GM23338 (cell line): ENCODE results near the gene CALM1.

Experiments used
- CREB1 ChIP-seq: fragments of 250-450 bp; sonication (Bioruptor Pico); IDR thresholded peaks from 2 replicates; pipeline ENCODE4 v1.5.0; 2020; ENCODE audit warnings: low read depth, mild to moderate bottlenecking, moderate library complexity
- EZH2 ChIP-seq: fragments of 200-600 bp; sonication (generic); IDR thresholded peaks from one replicate; pipeline ENCODE4 v1.8.0; 2017; ENCODE audit warnings: antibody characterized with exemption, mild to moderate bottlenecking, low read depth; ENCODE audit not compliant: unreplicated experiment
- EZH2phosphoT487 ChIP-seq: fragments of 200-600 bp; sonication (generic); IDR thresholded peaks from one replicate; pipeline ENCODE4 v1.8.1; 2018; ENCODE audit warnings: antibody characterized with exemption; ENCODE audit not compliant: unreplicated experiment
- JUNB ChIP-seq: IDR thresholded peaks from one replicate; pipeline ENCODE4 v1.6.1; 2016; ENCODE audit warnings: antibody characterized with exemption; ENCODE audit not compliant: unreplicated experiment
- POLR2AphosphoS5 ChIP-seq: IDR thresholded peaks from 2 replicates; pipeline ENCODE4 v1.6.1; 2016; ENCODE audit warnings: antibody characterized with exemption, low read depth
- ZNF331 ChIP-seq: fragments of 250-450 bp; sonication (Bioruptor Pico); IDR thresholded peaks from 2 replicates; pipeline ENCODE4 v1.5.0; 2020; ENCODE audit warnings: low read depth, mild to moderate bottlenecking, moderate library complexity
- TF ChIP-seq, protein P1 (sequence below), 2 experiments: fragments of 200-600 bp in 1 of 2; sonication (generic) in 1 of 2; conservative IDR thresholded peaks; 2 replicates each; pipeline versions ENCODE4 v1.5.1 to v1.6.1; 2016 to 2017; ENCODE audit warnings: antibody characterized with exemption in 2 of 2, low read depth in 2 of 2, mild to moderate bottlenecking in 2 of 2, moderate library complexity in 1 of 2
- TF ChIP-seq, protein P2 (sequence below): IDR thresholded peaks from one replicate; pipeline ENCODE4 v1.6.1; 2018; ENCODE audit warnings: antibody characterized with exemption; ENCODE audit not compliant: unreplicated experiment

DNA sequence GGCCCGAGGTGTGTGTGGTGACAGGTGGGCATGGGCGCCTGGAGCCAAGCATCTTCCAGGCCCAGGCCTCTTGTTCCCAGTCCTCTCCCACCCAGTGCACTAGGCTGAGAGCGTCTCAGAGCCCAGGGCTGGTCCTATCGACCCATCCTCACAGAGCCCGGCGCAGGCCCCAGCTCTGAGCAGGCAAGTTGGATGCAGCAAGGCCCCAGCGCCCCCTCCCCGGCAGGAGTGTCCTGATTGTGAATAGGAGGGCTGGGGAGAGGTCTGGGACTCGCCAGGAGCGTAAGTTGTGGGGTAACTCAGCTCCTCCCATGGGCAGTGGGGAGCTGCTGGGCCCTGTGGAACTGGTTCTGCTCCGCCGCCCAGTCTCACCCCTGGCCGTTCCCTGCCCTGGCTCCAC lies 26.3 kb downstream of the CALM1 start:
- TF ChIP-seq, protein P1, sequence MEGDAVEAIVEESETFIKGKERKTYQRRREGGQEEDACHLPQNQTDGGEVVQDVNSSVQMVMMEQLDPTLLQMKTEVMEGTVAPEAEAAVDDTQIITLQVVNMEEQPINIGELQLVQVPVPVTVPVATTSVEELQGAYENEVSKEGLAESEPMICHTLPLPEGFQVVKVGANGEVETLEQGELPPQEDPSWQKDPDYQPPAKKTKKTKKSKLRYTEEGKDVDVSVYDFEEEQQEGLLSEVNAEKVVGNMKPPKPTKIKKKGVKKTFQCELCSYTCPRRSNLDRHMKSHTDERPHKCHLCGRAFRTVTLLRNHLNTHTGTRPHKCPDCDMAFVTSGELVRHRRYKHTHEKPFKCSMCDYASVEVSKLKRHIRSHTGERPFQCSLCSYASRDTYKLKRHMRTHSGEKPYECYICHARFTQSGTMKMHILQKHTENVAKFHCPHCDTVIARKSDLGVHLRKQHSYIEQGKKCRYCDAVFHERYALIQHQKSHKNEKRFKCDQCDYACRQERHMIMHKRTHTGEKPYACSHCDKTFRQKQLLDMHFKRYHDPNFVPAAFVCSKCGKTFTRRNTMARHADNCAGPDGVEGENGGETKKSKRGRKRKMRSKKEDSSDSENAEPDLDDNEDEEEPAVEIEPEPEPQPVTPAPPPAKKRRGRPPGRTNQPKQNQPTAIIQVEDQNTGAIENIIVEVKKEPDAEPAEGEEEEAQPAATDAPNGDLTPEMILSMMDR (conservative IDR thresholded peaks at IDR 0.05; ENCODE audit: low read depth in 2 of 2) = no peak
- TF ChIP-seq EZH2phosphoT487 = no peak
- no peak for TF ChIP-seq ZNF331
- TF ChIP-seq JUNB = no peak
- no peak for TF ChIP-seq EZH2
- TF ChIP-seq POLR2AphosphoS5 = no peak
- TF ChIP-seq CREB1 = no peak
- TF ChIP-seq, protein P2, sequence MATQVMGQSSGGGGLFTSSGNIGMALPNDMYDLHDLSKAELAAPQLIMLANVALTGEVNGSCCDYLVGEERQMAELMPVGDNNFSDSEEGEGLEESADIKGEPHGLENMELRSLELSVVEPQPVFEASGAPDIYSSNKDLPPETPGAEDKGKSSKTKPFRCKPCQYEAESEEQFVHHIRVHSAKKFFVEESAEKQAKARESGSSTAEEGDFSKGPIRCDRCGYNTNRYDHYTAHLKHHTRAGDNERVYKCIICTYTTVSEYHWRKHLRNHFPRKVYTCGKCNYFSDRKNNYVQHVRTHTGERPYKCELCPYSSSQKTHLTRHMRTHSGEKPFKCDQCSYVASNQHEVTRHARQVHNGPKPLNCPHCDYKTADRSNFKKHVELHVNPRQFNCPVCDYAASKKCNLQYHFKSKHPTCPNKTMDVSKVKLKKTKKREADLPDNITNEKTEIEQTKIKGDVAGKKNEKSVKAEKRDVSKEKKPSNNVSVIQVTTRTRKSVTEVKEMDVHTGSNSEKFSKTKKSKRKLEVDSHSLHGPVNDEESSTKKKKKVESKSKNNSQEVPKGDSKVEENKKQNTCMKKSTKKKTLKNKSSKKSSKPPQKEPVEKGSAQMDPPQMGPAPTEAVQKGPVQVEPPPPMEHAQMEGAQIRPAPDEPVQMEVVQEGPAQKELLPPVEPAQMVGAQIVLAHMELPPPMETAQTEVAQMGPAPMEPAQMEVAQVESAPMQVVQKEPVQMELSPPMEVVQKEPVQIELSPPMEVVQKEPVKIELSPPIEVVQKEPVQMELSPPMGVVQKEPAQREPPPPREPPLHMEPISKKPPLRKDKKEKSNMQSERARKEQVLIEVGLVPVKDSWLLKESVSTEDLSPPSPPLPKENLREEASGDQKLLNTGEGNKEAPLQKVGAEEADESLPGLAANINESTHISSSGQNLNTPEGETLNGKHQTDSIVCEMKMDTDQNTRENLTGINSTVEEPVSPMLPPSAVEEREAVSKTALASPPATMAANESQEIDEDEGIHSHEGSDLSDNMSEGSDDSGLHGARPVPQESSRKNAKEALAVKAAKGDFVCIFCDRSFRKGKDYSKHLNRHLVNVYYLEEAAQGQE = no peak
